GM23338 (cell line): ENCODE results near the gene MRPS22. TPM values are rescaled to one million over a fixed set of nuclear protein-coding genes. Genes with fewer than 3 reads are reported as not detected.

Source experiments
- ATAC-seq: fragments of 200-7000 bp; cut with Tn5 transposase; 3 replicates; pipeline ENCODE4 v1.9.1; 2020
- DNase-seq: peaks from one replicate; pipeline ENCODE4 v3.0.0-alpha.2; 2015; ENCODE audit warnings: low spot score
- H2AFZ ChIP-seq: fragments of 200-600 bp; sonication (generic); 2 replicates; pipeline ENCODE4 v1.8.0; 2016; ENCODE audit warnings: antibody characterized with exemption, mild to moderate bottlenecking, moderate library complexity
- H3F3A ChIP-seq: fragments of 200-600 bp; sonication (generic); replicated peaks from 2 replicates; pipeline ENCODE4 v1.8.0; 2017; ENCODE audit warnings: antibody characterized with exemption, mixed run types, low read depth
- H3K27ac ChIP-seq: fragments of 200-600 bp; sonication (generic); 2 replicates; pipeline ENCODE4 v1.6.1; 2016; ENCODE audit warnings: low read depth
- H3K27me3 ChIP-seq: fragments of 200-600 bp; sonication (generic); 2 replicates; pipeline ENCODE4 v1.8.0; 2016; ENCODE audit warnings: mild to moderate bottlenecking, mixed run types, moderate library complexity; ENCODE audit not compliant: insufficient read depth
- H3K36me3 ChIP-seq: fragments of 200-600 bp; sonication (generic); 2 replicates; pipeline ENCODE4 v1.8.0; 2016; ENCODE audit warnings: mild to moderate bottlenecking; ENCODE audit not compliant: insufficient read depth
- H3K4me1 ChIP-seq: fragments of 200-600 bp; sonication (generic); 2 replicates; pipeline ENCODE4 v1.8.0; 2016; ENCODE audit warnings: mild to moderate bottlenecking, moderate library complexity; ENCODE audit not compliant: insufficient read depth
- H3K4me2 ChIP-seq: fragments of 200-600 bp; sonication (generic); 2 replicates; pipeline ENCODE4 v1.7.1; 2017; ENCODE audit warnings: mixed run types
- H3K4me3 ChIP-seq: fragments of 200-600 bp; sonication (generic); 2 replicates; pipeline ENCODE4 v1.6.1; 2016; ENCODE audit warnings: mixed run types
- H3K79me2 ChIP-seq: fragments of 200-600 bp; sonication (generic); replicated peaks from 2 replicates; pipeline ENCODE4 v1.8.0; 2017; ENCODE audit warnings: mild to moderate bottlenecking; ENCODE audit not compliant: insufficient read depth
- H3K9me2 ChIP-seq: fragments of 200-600 bp; sonication (generic); 2 replicates; pipeline ENCODE4 v1.8.0; 2017; ENCODE audit not compliant: insufficient read depth
- H4K20me1 ChIP-seq: fragments of 200-600 bp; sonication (generic); replicated peaks from 2 replicates; pipeline ENCODE4 v1.8.0; 2017; ENCODE audit warnings: mild to moderate bottlenecking; ENCODE audit not compliant: insufficient read depth
- H3K27ac Mint-ChIP-seq: 2 replicates; pipeline ENCODE4 v1.8.0; 2020; ENCODE audit warnings: inconsistent platforms, mild to moderate bottlenecking, moderate library complexity, mixed read lengths
- H3K27me3 Mint-ChIP-seq: 3 replicates; pipeline ENCODE4 v1.8.0; 2022; ENCODE audit warnings: low read depth, mild to moderate bottlenecking, moderate library complexity, mixed read lengths, inconsistent platforms; ENCODE audit not compliant: insufficient read depth, poor library complexity
- H3K36me3 Mint-ChIP-seq: 3 replicates; pipeline ENCODE4 v1.8.0; 2021; ENCODE audit warnings: low read depth, mild to moderate bottlenecking, inconsistent platforms, moderate library complexity, mixed read lengths
- H3K4me1 Mint-ChIP-seq: 3 replicates; pipeline ENCODE4 v1.8.0; 2020; ENCODE audit warnings: mild to moderate bottlenecking, inconsistent platforms, mixed read lengths
- H3K4me3 Mint-ChIP-seq: 3 replicates; pipeline ENCODE4 v1.8.0; 2021; ENCODE audit warnings: moderate library complexity, mild to moderate bottlenecking, inconsistent platforms, mixed read lengths
- H3K9me3 Mint-ChIP-seq: 3 replicates; pipeline ENCODE4 v1.8.0; 2020; ENCODE audit warnings: moderate library complexity, mild to moderate bottlenecking, inconsistent platforms, mixed read lengths
- EZH2 ChIP-seq: fragments of 200-600 bp; sonication (generic); IDR thresholded peaks from one replicate; pipeline ENCODE4 v1.8.0; 2017; ENCODE audit warnings: antibody characterized with exemption, mild to moderate bottlenecking, low read depth; ENCODE audit not compliant: unreplicated experiment
- EZH2phosphoT487 ChIP-seq: fragments of 200-600 bp; sonication (generic); IDR thresholded peaks from one replicate; pipeline ENCODE4 v1.8.1; 2018; ENCODE audit warnings: antibody characterized with exemption; ENCODE audit not compliant: unreplicated experiment
- NANOG ChIP-seq: IDR thresholded peaks from 2 replicates; pipeline ENCODE4 v1.6.1; 2016; ENCODE audit warnings: antibody characterized with exemption, borderline replicate concordance
- POLR2AphosphoS5 ChIP-seq: IDR thresholded peaks from 2 replicates; pipeline ENCODE4 v1.6.1; 2016; ENCODE audit warnings: antibody characterized with exemption, low read depth
- STAT1 ChIP-seq: IDR thresholded peaks from one replicate; pipeline ENCODE4 v1.6.1; 2016; ENCODE audit warnings: antibody characterized with exemption; ENCODE audit not compliant: unreplicated experiment
- ZNF114 ChIP-seq: fragments of 250-450 bp; sonication (Bioruptor Pico); IDR thresholded peaks from 2 replicates; pipeline ENCODE4 v1.5.0; 2020; ENCODE audit warnings: mild to moderate bottlenecking, moderate library complexity
- ZNF331 ChIP-seq: fragments of 250-450 bp; sonication (Bioruptor Pico); IDR thresholded peaks from 2 replicates; pipeline ENCODE4 v1.5.0; 2020; ENCODE audit warnings: low read depth, mild to moderate bottlenecking, moderate library complexity
- polyA plus RNA-seq: library from polyadenylated mRNA; unstranded; fragments of >200 nt; fragmentation: Nextera tagmentation; extraction: Ambion mirVana; gene quantifications from 2 replicates; pipeline ENCODE4 v1.2.1, GENCODE V29; 2016
- total RNA-seq: library from RNA; depleted of rRNA; stranded (reverse); fragments of >200 nt; shearing (Covaris generic); gene quantifications from 2 replicates; pipeline ENCODE4 v1.2.3, GENCODE V29; 2014
- TF ChIP-seq, protein P1 (sequence below), 2 experiments: fragments of 200-600 bp in 1 of 2; sonication (generic) in 1 of 2; conservative IDR thresholded peaks; 2 replicates each; pipeline versions ENCODE4 v1.5.1 to v1.6.1; 2016 to 2017; ENCODE audit warnings: antibody characterized with exemption in 2 of 2, low read depth in 2 of 2, mild to moderate bottlenecking in 2 of 2, moderate library complexity in 1 of 2
- TF ChIP-seq, protein P2 (sequence below): IDR thresholded peaks from one replicate; pipeline ENCODE4 v1.6.1; 2018; ENCODE audit warnings: antibody characterized with exemption; ENCODE audit not compliant: unreplicated experiment
- TF ChIP-seq, protein P3 (sequence below): IDR thresholded peaks from 2 replicates; pipeline ENCODE4 v1.6.1; 2016; ENCODE audit warnings: antibody characterized with exemption
- TF ChIP-seq, protein P4 (sequence below): fragments of 250-450 bp; sonication (Bioruptor Pico); IDR thresholded peaks from 2 replicates; pipeline ENCODE4 v1.5.0; 2020; ENCODE audit warnings: mild to moderate bottlenecking, moderate library complexity

The MRPS22 gene
- total and polyA plus RNA-seq, 2 experiments from 2014 or later, result 58.4 to 65.6 TPM

DNA sequence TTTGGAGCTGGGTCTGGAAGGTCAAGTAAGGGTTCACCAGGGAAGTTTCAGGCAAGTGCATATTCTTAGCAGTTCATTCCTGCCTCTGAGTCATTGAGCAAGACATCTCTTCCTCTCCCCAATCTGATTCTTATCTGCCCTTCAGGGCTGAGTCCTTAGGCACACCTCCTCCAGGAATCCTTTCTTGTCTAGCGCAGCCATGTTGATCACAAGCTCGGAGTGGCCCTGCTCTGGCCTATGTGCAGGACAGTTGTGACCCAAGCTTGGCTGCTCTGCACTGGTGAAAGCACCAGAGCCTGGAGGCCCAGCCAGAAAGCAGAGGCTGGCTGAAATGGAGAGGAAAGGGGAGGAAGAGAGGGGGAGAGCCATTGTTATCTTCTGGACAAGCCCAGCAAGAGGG is 30.9 kb upstream of the MRPS22 start:
- Mint-ChIP-seq H3K4me1 (peaks cover 6% of the 10 kb centered on the region; the same call in 2 of the 3 replicates), H3K27ac (no peak overlapping the region), H3K36me3 (no peaks in the 10 kb centered on the region; the same call in 2 of the 3 replicates), H3K9me3 (no peaks in the 10 kb centered on the region), H3K4me3 (no peak overlapping the region), H3K27me3 (peaks cover 2% of the 10 kb centered on the region)
- H3K4me2 ChIP-seq, result no peak overlapping the region
- no peaks in the 10 kb centered on the region for H3K36me3 ChIP-seq
- ATAC-seq, result no peak
- no peak overlapping the region for H3K27ac ChIP-seq
- no peaks in the 10 kb centered on the region for H3K9me2 ChIP-seq
- TF ChIP-seq ZNF331 (CRISPR knock-in tag) (no peak), EZH2phosphoT487 (no peak), STAT1 (no peak), ZNF114 (CRISPR knock-in tag) (no peak), EZH2 (no peak), POLR2AphosphoS5 (no peak), NANOG (no peak)
- TF ChIP-seq, protein P1, sequence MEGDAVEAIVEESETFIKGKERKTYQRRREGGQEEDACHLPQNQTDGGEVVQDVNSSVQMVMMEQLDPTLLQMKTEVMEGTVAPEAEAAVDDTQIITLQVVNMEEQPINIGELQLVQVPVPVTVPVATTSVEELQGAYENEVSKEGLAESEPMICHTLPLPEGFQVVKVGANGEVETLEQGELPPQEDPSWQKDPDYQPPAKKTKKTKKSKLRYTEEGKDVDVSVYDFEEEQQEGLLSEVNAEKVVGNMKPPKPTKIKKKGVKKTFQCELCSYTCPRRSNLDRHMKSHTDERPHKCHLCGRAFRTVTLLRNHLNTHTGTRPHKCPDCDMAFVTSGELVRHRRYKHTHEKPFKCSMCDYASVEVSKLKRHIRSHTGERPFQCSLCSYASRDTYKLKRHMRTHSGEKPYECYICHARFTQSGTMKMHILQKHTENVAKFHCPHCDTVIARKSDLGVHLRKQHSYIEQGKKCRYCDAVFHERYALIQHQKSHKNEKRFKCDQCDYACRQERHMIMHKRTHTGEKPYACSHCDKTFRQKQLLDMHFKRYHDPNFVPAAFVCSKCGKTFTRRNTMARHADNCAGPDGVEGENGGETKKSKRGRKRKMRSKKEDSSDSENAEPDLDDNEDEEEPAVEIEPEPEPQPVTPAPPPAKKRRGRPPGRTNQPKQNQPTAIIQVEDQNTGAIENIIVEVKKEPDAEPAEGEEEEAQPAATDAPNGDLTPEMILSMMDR (conservative IDR thresholded peaks at IDR 0.05; ENCODE audit: low read depth in 2 of 2), result no peak
- TF ChIP-seq, protein P2, sequence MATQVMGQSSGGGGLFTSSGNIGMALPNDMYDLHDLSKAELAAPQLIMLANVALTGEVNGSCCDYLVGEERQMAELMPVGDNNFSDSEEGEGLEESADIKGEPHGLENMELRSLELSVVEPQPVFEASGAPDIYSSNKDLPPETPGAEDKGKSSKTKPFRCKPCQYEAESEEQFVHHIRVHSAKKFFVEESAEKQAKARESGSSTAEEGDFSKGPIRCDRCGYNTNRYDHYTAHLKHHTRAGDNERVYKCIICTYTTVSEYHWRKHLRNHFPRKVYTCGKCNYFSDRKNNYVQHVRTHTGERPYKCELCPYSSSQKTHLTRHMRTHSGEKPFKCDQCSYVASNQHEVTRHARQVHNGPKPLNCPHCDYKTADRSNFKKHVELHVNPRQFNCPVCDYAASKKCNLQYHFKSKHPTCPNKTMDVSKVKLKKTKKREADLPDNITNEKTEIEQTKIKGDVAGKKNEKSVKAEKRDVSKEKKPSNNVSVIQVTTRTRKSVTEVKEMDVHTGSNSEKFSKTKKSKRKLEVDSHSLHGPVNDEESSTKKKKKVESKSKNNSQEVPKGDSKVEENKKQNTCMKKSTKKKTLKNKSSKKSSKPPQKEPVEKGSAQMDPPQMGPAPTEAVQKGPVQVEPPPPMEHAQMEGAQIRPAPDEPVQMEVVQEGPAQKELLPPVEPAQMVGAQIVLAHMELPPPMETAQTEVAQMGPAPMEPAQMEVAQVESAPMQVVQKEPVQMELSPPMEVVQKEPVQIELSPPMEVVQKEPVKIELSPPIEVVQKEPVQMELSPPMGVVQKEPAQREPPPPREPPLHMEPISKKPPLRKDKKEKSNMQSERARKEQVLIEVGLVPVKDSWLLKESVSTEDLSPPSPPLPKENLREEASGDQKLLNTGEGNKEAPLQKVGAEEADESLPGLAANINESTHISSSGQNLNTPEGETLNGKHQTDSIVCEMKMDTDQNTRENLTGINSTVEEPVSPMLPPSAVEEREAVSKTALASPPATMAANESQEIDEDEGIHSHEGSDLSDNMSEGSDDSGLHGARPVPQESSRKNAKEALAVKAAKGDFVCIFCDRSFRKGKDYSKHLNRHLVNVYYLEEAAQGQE, result no peak
- TF ChIP-seq, protein P3, sequence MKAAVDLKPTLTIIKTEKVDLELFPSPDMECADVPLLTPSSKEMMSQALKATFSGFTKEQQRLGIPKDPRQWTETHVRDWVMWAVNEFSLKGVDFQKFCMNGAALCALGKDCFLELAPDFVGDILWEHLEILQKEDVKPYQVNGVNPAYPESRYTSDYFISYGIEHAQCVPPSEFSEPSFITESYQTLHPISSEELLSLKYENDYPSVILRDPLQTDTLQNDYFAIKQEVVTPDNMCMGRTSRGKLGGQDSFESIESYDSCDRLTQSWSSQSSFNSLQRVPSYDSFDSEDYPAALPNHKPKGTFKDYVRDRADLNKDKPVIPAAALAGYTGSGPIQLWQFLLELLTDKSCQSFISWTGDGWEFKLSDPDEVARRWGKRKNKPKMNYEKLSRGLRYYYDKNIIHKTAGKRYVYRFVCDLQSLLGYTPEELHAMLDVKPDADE, result no peak
- TF ChIP-seq, protein P4, sequence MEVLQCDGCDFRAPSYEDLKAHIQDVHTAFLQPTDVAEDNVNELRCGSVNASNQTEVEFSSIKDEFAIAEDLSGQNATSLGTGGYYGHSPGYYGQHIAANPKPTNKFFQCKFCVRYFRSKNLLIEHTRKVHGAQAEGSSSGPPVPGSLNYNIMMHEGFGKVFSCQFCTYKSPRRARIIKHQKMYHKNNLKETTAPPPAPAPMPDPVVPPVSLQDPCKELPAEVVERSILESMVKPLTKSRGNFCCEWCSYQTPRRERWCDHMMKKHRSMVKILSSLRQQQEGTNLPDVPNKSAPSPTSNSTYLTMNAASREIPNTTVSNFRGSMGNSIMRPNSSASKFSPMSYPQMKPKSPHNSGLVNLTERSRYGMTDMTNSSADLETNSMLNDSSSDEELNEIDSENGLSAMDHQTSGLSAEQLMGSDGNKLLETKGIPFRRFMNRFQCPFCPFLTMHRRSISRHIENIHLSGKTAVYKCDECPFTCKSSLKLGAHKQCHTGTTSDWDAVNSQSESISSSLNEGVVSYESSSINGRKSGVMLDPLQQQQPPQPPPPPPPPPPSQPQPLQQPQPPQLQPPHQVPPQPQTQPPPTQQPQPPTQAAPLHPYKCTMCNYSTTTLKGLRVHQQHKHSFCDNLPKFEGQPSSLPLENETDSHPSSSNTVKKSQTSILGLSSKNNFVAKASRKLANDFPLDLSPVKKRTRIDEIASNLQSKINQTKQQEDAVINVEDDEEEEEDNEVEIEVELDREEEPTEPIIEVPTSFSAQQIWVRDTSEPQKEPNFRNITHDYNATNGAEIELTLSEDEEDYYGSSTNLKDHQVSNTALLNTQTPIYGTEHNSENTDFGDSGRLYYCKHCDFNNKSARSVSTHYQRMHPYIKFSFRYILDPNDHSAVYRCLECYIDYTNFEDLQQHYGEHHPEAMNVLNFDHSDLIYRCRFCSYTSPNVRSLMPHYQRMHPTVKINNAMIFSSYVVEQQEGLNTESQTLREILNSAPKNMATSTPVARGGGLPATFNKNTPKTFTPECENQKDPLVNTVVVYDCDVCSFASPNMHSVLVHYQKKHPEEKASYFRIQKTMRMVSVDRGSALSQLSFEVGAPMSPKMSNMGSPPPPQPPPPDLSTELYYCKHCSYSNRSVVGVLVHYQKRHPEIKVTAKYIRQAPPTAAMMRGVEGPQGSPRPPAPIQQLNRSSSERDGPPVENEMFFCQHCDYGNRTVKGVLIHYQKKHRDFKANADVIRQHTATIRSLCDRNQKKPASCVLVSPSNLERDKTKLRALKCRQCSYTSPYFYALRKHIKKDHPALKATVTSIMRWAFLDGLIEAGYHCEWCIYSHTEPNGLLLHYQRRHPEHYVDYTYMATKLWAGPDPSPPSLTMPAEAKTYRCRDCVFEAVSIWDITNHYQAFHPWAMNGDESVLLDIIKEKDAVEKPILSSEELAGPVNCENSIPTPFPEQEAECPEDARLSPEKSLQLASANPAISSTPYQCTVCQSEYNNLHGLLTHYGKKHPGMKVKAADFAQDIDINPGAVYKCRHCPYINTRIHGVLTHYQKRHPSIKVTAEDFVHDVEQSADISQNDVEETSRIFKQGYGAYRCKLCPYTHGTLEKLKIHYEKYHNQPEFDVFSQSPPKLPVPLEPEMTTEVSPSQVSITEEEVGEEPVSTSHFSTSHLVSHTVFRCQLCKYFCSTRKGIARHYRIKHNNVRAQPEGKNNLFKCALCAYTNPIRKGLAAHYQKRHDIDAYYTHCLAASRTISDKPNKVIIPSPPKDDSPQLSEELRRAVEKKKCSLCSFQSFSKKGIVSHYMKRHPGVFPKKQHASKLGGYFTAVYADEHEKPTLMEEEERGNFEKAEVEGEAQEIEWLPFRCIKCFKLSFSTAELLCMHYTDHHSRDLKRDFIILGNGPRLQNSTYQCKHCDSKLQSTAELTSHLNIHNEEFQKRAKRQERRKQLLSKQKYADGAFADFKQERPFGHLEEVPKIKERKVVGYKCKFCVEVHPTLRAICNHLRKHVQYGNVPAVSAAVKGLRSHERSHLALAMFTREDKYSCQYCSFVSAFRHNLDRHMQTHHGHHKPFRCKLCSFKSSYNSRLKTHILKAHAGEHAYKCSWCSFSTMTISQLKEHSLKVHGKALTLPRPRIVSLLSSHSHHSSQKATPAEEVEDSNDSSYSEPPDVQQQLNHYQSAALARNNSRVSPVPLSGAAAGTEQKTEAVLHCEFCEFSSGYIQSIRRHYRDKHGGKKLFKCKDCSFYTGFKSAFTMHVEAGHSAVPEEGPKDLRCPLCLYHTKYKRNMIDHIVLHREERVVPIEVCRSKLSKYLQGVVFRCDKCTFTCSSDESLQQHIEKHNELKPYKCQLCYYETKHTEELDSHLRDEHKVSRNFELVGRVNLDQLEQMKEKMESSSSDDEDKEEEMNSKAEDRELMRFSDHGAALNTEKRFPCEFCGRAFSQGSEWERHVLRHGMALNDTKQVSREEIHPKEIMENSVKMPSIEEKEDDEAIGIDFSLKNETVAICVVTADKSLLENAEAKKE (CRISPR knock-in tag), result no peak
- H3K79me2 ChIP-seq, result no peaks in the 10 kb centered on the region
- H3K4me1 ChIP-seq, result no peaks in the 10 kb centered on the region; the same call in 1 of the 2 replicates
- DNase-seq, result no peak
- no peaks in the 10 kb centered on the region for H4K20me1 ChIP-seq
- no peaks in the 10 kb centered on the region for H3K27me3 ChIP-seq
- H2AFZ ChIP-seq, result no peak overlapping the region
- no peaks in the 10 kb centered on the region for H3F3A ChIP-seq
- H3K4me3 ChIP-seq, result no peak overlapping the region
